SK-N-SH (cell line): ENCODE measurements around the gene SHTN1. TPM values are rescaled to one million over a fixed set of nuclear protein-coding genes. Genes with fewer than 3 reads are reported as not detected.

Source experiments
- CTCF ChIA-PET: fragments of 300-600, 350-600 bp; formaldehyde crosslinking; extraction: SDS; loops from one replicate; lab custom pipeline; 2021; lab: Yijun Ruan, JAX
- POLR2A ChIA-PET: fragments of 350-600 bp; sonication (Branson Sonifier 250); formaldehyde crosslinking; extraction: SDS; loops from one replicate; lab custom pipeline; 2020; ENCODE audit warnings: antibody characterized with exemption, inconsistent platforms; lab: Yijun Ruan, JAX
- DNase-seq: peaks from one replicate; pipeline ENCODE4 v3.0.0; 2012
- H2AFZ ChIP-seq: fragments of 200-600 bp; sonication (generic); 2 replicates; pipeline ENCODE4 v1.8.1; 2016; ENCODE audit warnings: antibody characterized with exemption, mild to moderate bottlenecking, low read depth
- H3F3A ChIP-seq: fragments of 200-600 bp; sonication (generic); replicated peaks from 2 replicates; pipeline ENCODE3; 2016; ENCODE audit warnings: antibody characterized with exemption, mild to moderate bottlenecking; ENCODE audit not compliant: insufficient read depth
- H3K27ac ChIP-seq, 2 experiments: fragments of 200-500 bp in 1 of 2; fragments of 200-600 bp in 1 of 2; sonication (Bioruptor generic) in 1 of 2; sonication (generic), shearing (Covaris generic) in 1 of 2; 2 replicates each; pipeline versions ENCODE4 v1.5.1 to v1.6.1; 2014 to 2016; ENCODE audit warnings: low read depth in 2 of 2, inconsistent platforms in 1 of 2, low read length in 1 of 2, mild to moderate bottlenecking in 1 of 2, mixed read lengths in 1 of 2
- H3K27me3 ChIP-seq: fragments of 200-600 bp; sonication (generic), shearing (Covaris generic); 2 replicates; pipeline ENCODE4 v1.6.1; 2016; ENCODE audit warnings: mixed run types; ENCODE audit not compliant: insufficient read depth
- H3K36me3 ChIP-seq, 2 experiments: fragments of 200-500 bp in 1 of 2; fragments of 200-600 bp in 1 of 2; sonication (Bioruptor generic) in 1 of 2; sonication (generic) in 1 of 2; replicated peaks in 1 of 2; 2 replicates each; pipeline versions ENCODE3 to v1.5.1; 2014 to 2016; ENCODE audit warnings: low read length in 1 of 2, mild to moderate bottlenecking in 1 of 2; ENCODE audit not compliant: insufficient read depth in 2 of 2, control insufficient read depth in 1 of 2
- H3K4me1 ChIP-seq, 2 experiments: fragments of 200-500 bp in 1 of 2; fragments of 200-600 bp in 1 of 2; sonication (Bioruptor generic) in 1 of 2; sonication (generic), shearing (Covaris generic) in 1 of 2; 2 replicates each; pipeline versions ENCODE4 v1.5.1 to v1.6.1; 2014 to 2016; ENCODE audit warnings: low read depth in 1 of 2, low read length in 1 of 2, mixed run types in 1 of 2; ENCODE audit not compliant: insufficient read depth in 2 of 2, control insufficient read depth in 1 of 2
- H3K4me2 ChIP-seq: fragments of 200-600 bp; sonication (generic), shearing (Covaris generic); 2 replicates; pipeline ENCODE4 v1.6.1; 2017; ENCODE audit warnings: mixed run types
- H3K4me3 ChIP-seq, 2 experiments: fragments of 200-500 bp in 1 of 2; fragments of 200-600 bp in 1 of 2; sonication (Bioruptor generic) in 1 of 2; sonication (generic), shearing (Covaris generic) in 1 of 2; 2 replicates each; pipeline versions ENCODE4 v1.5.1 to v1.8.1; 2014 to 2016; ENCODE audit warnings: low read depth in 2 of 2, inconsistent platforms in 1 of 2, low read length in 1 of 2, mild to moderate bottlenecking in 1 of 2, mixed read lengths in 1 of 2, moderate library complexity in 1 of 2
- H3K79me2 ChIP-seq: fragments of 200-600 bp; sonication (generic); 2 replicates; pipeline ENCODE4 v1.8.1; 2017; ENCODE audit warnings: mild to moderate bottlenecking; ENCODE audit not compliant: insufficient read depth
- H3K9ac ChIP-seq: fragments of 200-600 bp; sonication (generic); 2 replicates; pipeline ENCODE4 v1.6.1; 2017; ENCODE audit warnings: mixed run types
- H3K9me2 ChIP-seq: fragments of 200-600 bp; sonication (generic); 2 replicates; pipeline ENCODE4 v1.6.1; 2017; ENCODE audit warnings: mixed run types
- H3K9me3 ChIP-seq: fragments of 200-600 bp; sonication (generic); 2 replicates; pipeline ENCODE4 v1.6.1; 2017; ENCODE audit warnings: mixed run types, mild to moderate bottlenecking, moderate library complexity
- H4K20me1 ChIP-seq: fragments of 200-600 bp; sonication (generic); 2 replicates; pipeline ENCODE4 v1.6.1; 2017; ENCODE audit warnings: mild to moderate bottlenecking, mixed run types; ENCODE audit not compliant: insufficient read depth
- ELF1 ChIP-seq: IDR thresholded peaks from 2 replicates; pipeline ENCODE4 v1.4.0; 2012
- EP300 ChIP-seq, 2 experiments: IDR thresholded peaks; 2 replicates each; pipeline versions ENCODE4 v1.4.0 to v1.6.1; 2012; ENCODE audit warnings: borderline replicate concordance in 1 of 2, low read depth in 1 of 2, low read length in 1 of 2
- EZH2phosphoT487 ChIP-seq: fragments of 200-600 bp; sonication (generic); IDR thresholded peaks from 2 replicates; pipeline ENCODE4 v1.6.1; 2017; ENCODE audit warnings: low read depth, mixed run types, mild to moderate bottlenecking, antibody characterized with exemption, moderate library complexity, borderline replicate concordance
- FOSL2 ChIP-seq: IDR thresholded peaks from 2 replicates; pipeline ENCODE4 v1.4.0; 2012; ENCODE audit warnings: low read depth, mild to moderate bottlenecking, moderate library complexity, borderline replicate concordance
- GABPA ChIP-seq: IDR thresholded peaks from 2 replicates; pipeline ENCODE4 v1.4.0; 2012; ENCODE audit warnings: low read depth, mild to moderate bottlenecking
- IRF3 ChIP-seq: fragments of 150-350 bp; IDR thresholded peaks from 2 replicates; pipeline ENCODE4 v1.6.1; 2016; ENCODE audit warnings: mild to moderate bottlenecking, low read depth, low read length
- MAX ChIP-seq: IDR thresholded peaks from 2 replicates; pipeline ENCODE4 v1.4.0; 2012; ENCODE audit warnings: low read depth
- MEF2A ChIP-seq: IDR thresholded peaks from 2 replicates; pipeline ENCODE4 v1.4.0; 2012; ENCODE audit warnings: low read depth, borderline replicate concordance
- NFIC ChIP-seq: IDR thresholded peaks from 2 replicates; pipeline ENCODE4 v1.4.0; 2012; ENCODE audit warnings: borderline replicate concordance
- NRF1 ChIP-seq: IDR thresholded peaks from 2 replicates; pipeline ENCODE4 v1.6.1; 2012; ENCODE audit warnings: low read depth, mild to moderate bottlenecking, low read length
- RAD21 ChIP-seq: IDR thresholded peaks from 2 replicates; pipeline ENCODE4 v1.6.1; 2012; ENCODE audit warnings: mild to moderate bottlenecking, low read length
- RCOR1 ChIP-seq: fragments of 150-350 bp; IDR thresholded peaks from 2 replicates; pipeline ENCODE4 v1.6.1; 2017; ENCODE audit warnings: antibody characterized with exemption, low read length
- RFX5 ChIP-seq: IDR thresholded peaks from 2 replicates; pipeline ENCODE4 v1.6.1; 2012; ENCODE audit warnings: mild to moderate bottlenecking, improper control_type of control experiment, low read length
- RXRA ChIP-seq: IDR thresholded peaks from 2 replicates; pipeline ENCODE4 v1.4.0; 2012; ENCODE audit warnings: low read depth, mild to moderate bottlenecking, borderline replicate concordance
- SMC3 ChIP-seq: IDR thresholded peaks from 2 replicates; pipeline ENCODE4 v1.6.1; 2012; ENCODE audit warnings: low read depth, low read length, improper control_type of control experiment
- TAF1 ChIP-seq: IDR thresholded peaks from 2 replicates; pipeline ENCODE4 v1.6.1; 2012; ENCODE audit warnings: low read depth, mild to moderate bottlenecking, low read length, moderate library complexity, borderline replicate concordance
- USF2 ChIP-seq: fragments of 150-350 bp; IDR thresholded peaks from 2 replicates; pipeline ENCODE4 v1.6.1; 2017; ENCODE audit warnings: antibody characterized with exemption, low read length, low read depth, borderline replicate concordance
- YY1 ChIP-seq: IDR thresholded peaks from 2 replicates; pipeline ENCODE4 v1.4.0; 2012; ENCODE audit warnings: low read depth, mild to moderate bottlenecking
- WGBS: methylation state at CpG from one replicate; pipeline ENCODE4 v1.1.6; 2017; ENCODE audit warnings: low lambda C conversion rate; 5-methylcytosine and 5-hydroxymethylcytosine counted together
- polyA plus RNA-seq, 3 experiments: library from polyadenylated mRNA; depleted of rRNA; stranded (reverse); fragments of >200 nt; gene quantifications; 2 replicates each; pipeline ENCODE4 v1.2.3, GENCODE V29; 2012
- TF ChIP-seq, protein P1 (sequence below): IDR thresholded peaks from 2 replicates; pipeline ENCODE4 v1.4.0; 2012; ENCODE audit warnings: low read depth, borderline replicate concordance
- TF ChIP-seq, protein P2 (sequence below): IDR thresholded peaks from 2 replicates; pipeline ENCODE4 v1.4.0; 2012; ENCODE audit warnings: low read depth, borderline replicate concordance

SHTN1 gene
- polyA plus RNA-seq, 1 of the 3 experiments (the other 2 are of a cell fraction): 5.2 TPM

- H3K79me2 ChIP-seq: no peaks in the 10 kb centered on the region
- CTCF ChIA-PET: no interaction called here
- no peaks in the 10 kb centered on the region for H3K9me2 ChIP-seq
- POLR2A ChIA-PET: no interaction called here
- no peak overlapping the region for H3K4me2 ChIP-seq
- H3K9me3 ChIP-seq: no peaks in the 10 kb centered on the region
- 94% methylated on average over 6 of the region's 6 CpGs for WGBS
- H3K27me3 ChIP-seq: no peaks in the 10 kb centered on the region
- H3K4me3 ChIP-seq: no peak overlapping the region
- DNase-seq: no peak
- H3K27ac ChIP-seq: no peak overlapping the region
- H3F3A ChIP-seq: no peaks in the 10 kb centered on the region
- no peak overlapping the region for H3K9ac ChIP-seq
- H3K36me3 ChIP-seq: peaks cover 28 to 30% of the 10 kb centered on the region in 2 experiments
- no peak overlapping the region for H2AFZ ChIP-seq
- H4K20me1 ChIP-seq: no peaks in the 10 kb centered on the region
- TF ChIP-seq, protein P1, sequence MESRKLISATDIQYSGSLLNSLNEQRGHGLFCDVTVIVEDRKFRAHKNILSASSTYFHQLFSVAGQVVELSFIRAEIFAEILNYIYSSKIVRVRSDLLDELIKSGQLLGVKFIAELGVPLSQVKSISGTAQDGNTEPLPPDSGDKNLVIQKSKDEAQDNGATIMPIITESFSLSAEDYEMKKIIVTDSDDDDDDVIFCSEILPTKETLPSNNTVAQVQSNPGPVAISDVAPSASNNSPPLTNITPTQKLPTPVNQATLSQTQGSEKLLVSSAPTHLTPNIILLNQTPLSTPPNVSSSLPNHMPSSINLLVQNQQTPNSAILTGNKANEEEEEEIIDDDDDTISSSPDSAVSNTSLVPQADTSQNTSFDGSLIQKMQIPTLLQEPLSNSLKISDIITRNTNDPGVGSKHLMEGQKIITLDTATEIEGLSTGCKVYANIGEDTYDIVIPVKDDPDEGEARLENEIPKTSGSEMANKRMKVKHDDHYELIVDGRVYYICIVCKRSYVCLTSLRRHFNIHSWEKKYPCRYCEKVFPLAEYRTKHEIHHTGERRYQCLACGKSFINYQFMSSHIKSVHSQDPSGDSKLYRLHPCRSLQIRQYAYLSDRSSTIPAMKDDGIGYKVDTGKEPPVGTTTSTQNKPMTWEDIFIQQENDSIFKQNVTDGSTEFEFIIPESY: no peak
- no peak for TF ChIP-seq EZH2phosphoT487
- no peak for TF ChIP-seq SMC3
- TF ChIP-seq YY1: no peak
- no peak for TF ChIP-seq FOSL2
- no peaks in the 10 kb centered on the region for H3K4me1 ChIP-seq
Measured at GRCh38 chr10:116907245-116907987, 97.6 kb downstream of the SHTN1 start.

GRCh38 chr10:116905845-116906210, 99.2 kb downstream of the SHTN1 start:
- H3K9ac ChIP-seq: no peak overlapping the region
- H3K27ac ChIP-seq: no peak overlapping the region
- H4K20me1 ChIP-seq: no peaks in the 10 kb centered on the region
- no peaks in the 10 kb centered on the region for H3K4me1 ChIP-seq
- H3K79me2 ChIP-seq: no peaks in the 10 kb centered on the region
- no peak overlapping the region for H3K4me3 ChIP-seq
- CTCF ChIA-PET: no interaction called here
- DNase-seq: no peak
- no peak for TF ChIP-seq RXRA
- no peak for TF ChIP-seq RCOR1
- no peak for TF ChIP-seq RAD21
- TF ChIP-seq ELF1: no peak
- no peak for TF ChIP-seq EZH2phosphoT487
- TF ChIP-seq MAX: no peak
- TF ChIP-seq MEF2A: no peak
- TF ChIP-seq RFX5: no peak
- TF ChIP-seq USF2: no peak
- no peak for TF ChIP-seq GABPA
- TF ChIP-seq, protein P2, sequence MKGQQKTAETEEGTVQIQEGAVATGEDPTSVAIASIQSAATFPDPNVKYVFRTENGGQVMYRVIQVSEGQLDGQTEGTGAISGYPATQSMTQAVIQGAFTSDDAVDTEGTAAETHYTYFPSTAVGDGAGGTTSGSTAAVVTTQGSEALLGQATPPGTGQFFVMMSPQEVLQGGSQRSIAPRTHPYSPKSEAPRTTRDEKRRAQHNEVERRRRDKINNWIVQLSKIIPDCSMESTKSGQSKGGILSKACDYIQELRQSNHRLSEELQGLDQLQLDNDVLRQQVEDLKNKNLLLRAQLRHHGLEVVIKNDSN: no peak
- TF ChIP-seq NFIC: no peak
- TF ChIP-seq TAF1: no peak
- no peak for TF ChIP-seq NRF1
- TF ChIP-seq EP300 (IDR thresholded peaks at IDR 0.05; ENCODE audit: borderline replicate concordance in 1 of 2, low read depth in 1 of 2, low read length in 1 of 2): no peak
- TF ChIP-seq IRF3: no peak
- no peak for TF ChIP-seq YY1
- TF ChIP-seq FOSL2: no peak
- POLR2A ChIA-PET: no interaction called here
- H3F3A ChIP-seq: no peaks in the 10 kb centered on the region
- 94% methylated on average over 3 of the region's 3 CpGs for WGBS
- no peaks in the 10 kb centered on the region for H3K9me3 ChIP-seq
- H3K27me3 ChIP-seq: no peaks in the 10 kb centered on the region
- peaks cover 22 to 26% of the 10 kb centered on the region in 2 experiments for H3K36me3 ChIP-seq
- H3K4me2 ChIP-seq: no peak overlapping the region
- H2AFZ ChIP-seq: no peak overlapping the region
- H3K9me2 ChIP-seq: no peaks in the 10 kb centered on the region
